Measurements from ENCODE around the gene DUSP10. TPM values are rescaled to one million over a fixed set of nuclear protein-coding genes. Genes with fewer than 3 reads are reported as not detected.
A peak's percentile ranks its signal among the peaks of the same experiment; 100 is the strongest.

DUSP10 gene
- total and polyA plus RNA-seq, 2 of the 13 experiments (the other 11 are each of a cell fraction or from before 2014, with no cell fraction given): 2.1 to 4.4 TPM

DNA sequence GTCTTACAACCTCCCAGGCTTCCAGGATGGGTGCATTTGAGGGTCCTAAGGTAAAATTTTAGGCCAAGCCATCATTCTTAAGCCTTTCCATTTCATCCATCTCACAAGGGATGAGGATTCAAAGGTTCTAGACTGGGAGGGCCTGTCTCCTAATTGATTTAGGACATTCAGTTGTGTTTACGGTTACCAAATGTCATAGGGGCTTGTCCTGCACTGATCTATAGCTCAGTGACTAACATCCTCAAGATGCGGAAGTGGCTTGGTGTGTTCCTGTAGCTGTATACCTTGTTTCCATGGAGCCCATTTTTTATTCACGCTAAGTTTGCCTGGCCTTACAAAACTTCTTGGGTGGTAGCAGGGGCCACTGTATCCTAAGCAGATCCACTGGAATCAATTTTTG is 52.8 kb downstream of the DUSP10 start (continued):
- TF ChIP-seq THAP9 (CRISPR knock-in tag; IDR thresholded peaks at IDR 0.05; ENCODE audit: borderline replicate concordance) (no peak), GATA4 (IDR thresholded peaks at IDR 0.05; ENCODE audit: borderline replicate concordance, low read depth) (no peak), MAF1 (CRISPR knock-in tag; IDR thresholded peaks at IDR 0.05; ENCODE audit: borderline replicate concordance) (no peak), WIZ (CRISPR knock-in tag; IDR thresholded peaks at IDR 0.05) (no peak), XRCC5 (optimal IDR thresholded peaks at IDR 0.05; ENCODE audit: low read length) (no peak), HNRNPUL1 (IDR thresholded peaks at IDR 0.05; ENCODE audit: low read depth, low read length) (no peak), MEIS2 (CRISPR knock-in tag; IDR thresholded peaks at IDR 0.05) (no peak), NKX3-1 (CRISPR knock-in tag; IDR thresholded peaks at IDR 0.05) (no peak)

DNA sequence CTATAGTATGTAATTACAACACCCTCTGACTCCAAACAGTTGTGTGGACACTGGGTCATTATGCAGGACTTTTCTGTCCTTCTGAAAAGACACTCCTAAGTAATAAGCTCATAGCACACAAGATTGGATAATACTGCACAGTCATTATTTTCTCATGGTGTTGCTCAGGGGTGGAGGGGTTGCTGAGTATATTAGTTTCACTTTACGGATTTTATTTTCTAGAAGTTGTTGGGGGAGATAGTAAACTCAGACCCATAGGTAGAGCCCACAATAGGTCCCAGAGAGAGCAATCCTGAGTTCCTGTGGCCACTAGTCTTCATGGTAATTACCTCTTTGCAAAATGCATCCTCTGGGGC is 53.4 kb downstream of the DUSP10 start:
- ATAC-seq: no peak
- H3K4me2 ChIP-seq (ENCODE audit: low read depth, low read length): no peak overlapping the region
- H3K79me2 ChIP-seq (ENCODE audit: insufficient read depth, low read length): no peaks in the 10 kb centered on the region
- H3K27me3 ChIP-seq (ENCODE audit: control insufficient read depth in 1 of 2, insufficient read depth in 2 of 2, low read length in 2 of 2): no peaks in the 10 kb centered on the region
- DNase-seq (ENCODE audit: low spot score): no peak
- no peaks in the 10 kb centered on the region for H3K36me3 ChIP-seq (replicated peaks in 1 of 2; ENCODE audit: control insufficient read depth in 1 of 2, insufficient read depth in 2 of 2, low read length in 2 of 2)
- H3K9ac ChIP-seq (ENCODE audit: insufficient read depth, low read depth, low read length): no peak overlapping the region
- in situ Hi-C loops (cut with HindIII; ENCODE audit: extremely low pct_ligation_motif_present, low pct_unique_long_range_greater_than_20kb): no loop called here
- H2AFZ ChIP-seq (ENCODE audit: low read length): no peak overlapping the region
- H3K9me3 ChIP-seq (ENCODE audit: low read length): 0 out of 2 replicates have a peak, but pooled peaks cover 2% of the 10 kb centered on the region
- no peaks in the 10 kb centered on the region for H4K20me1 ChIP-seq (ENCODE audit: insufficient read depth, low read length)
- no TSS peak for BruUV-seq (replicated peaks)
- ChIA-PET POLR2A (no interaction called here), CTCF (ENCODE audit: low intra/inter-chr PET ratio, low total read pairs) (no interaction called here)
- no peak for FAIRE-seq
- no peaks in the 10 kb centered on the region for H3K4me1 ChIP-seq (ENCODE audit: insufficient read depth, low read length)
- no peak overlapping the region for H3K27ac ChIP-seq (ENCODE audit: extremely low read length, insufficient read depth, low read length)
- 20% methylated on average over 1 of the region's 1 CpG for WGBS (ENCODE audit: low lambda C conversion rate)
- intact Hi-C loops (cut with micrococcal nuclease; ENCODE audit: unreplicated experiment): no loop called here
- H3K4me3 ChIP-seq (replicated peaks in 1 of 3; ENCODE audit: insufficient read depth in 1 of 3, low read depth in 2 of 3, low read length in 3 of 3): no peak overlapping the region
- TF ChIP-seq NFE2L2 (IDR thresholded peaks at IDR 0.05; ENCODE audit: low read length): 0 out of 2 replicates have a peak, but pooled peaks have one; percentile 21
- no peak for TF ChIP-seq CEBPZ (IDR thresholded peaks at IDR 0.05; ENCODE audit: low read length)
- TF ChIP-seq SSRP1 (CRISPR knock-in tag; IDR thresholded peaks at IDR 0.05): no peak
